Measurements from ENCODE around the gene WNT8B. TPM values are rescaled to one million over a fixed set of nuclear protein-coding genes. Genes with fewer than 3 reads are reported as not detected.

Gene WNT8B
- total RNA-seq, 4 donors from 2014 or later = not detected

GRCh38 chr10:100518761-100519241 lies 56.0 kb downstream of the WNT8B start:
- WGBS, 2 donors = 14 to 20% methylated on average over 7 of the region's 7 CpGs
- Histone ChIP-seq H3K4me1 (peaks cover 0 to 17% (median 15%) of the 10 kb centered on the region in 4 donors), H3K36me3 (peaks cover 0 to 42% (median 0%) of the 10 kb centered on the region in 3 donors), H3K27ac (no peak overlapping the region), H3K9me3 (no peaks in the 10 kb centered on the region), H3K4me3 (peak overlapping the region in 3 of 4 donors; percentile 24 to 53 (median 46)), H3K27me3 (peaks cover 0 to 10% of the 10 kb centered on the region in 2 donors)
- peak; percentile 47 to 92 for DNase-seq (ENCODE audit: low spot score in 2 of 2)
- TF ChIP-seq EP300 (IDR thresholded peaks at IDR 0.05) = no peak
- peak; percentile 53 to 76 (median 60) for TF ChIP-seq CTCF (IDR thresholded peaks at IDR 0.05)

- Histone ChIP-seq H3K27me3 (peaks cover 0 to 10% of the 10 kb centered on the region in 2 donors), H3K4me1 (peaks cover 0 to 17% (median 15%) of the 10 kb centered on the region in 4 donors), H3K36me3 (peaks cover 0 to 43% (median 3%) of the 10 kb centered on the region in 3 donors), H3K4me3 (peak within 1 kb of the TSS; percentile 9 to 53 (median 35)), H3K27ac (peak within 1 kb of the TSS in 1 of 4 donors; percentile 28), H3K9me3 (no peaks in the 10 kb centered on the region)
- 4 to 6% methylated on average over 34 to 58 of the region's 72 CpGs for WGBS, 2 donors
- DNase-seq (ENCODE audit: low spot score in 2 of 2) = no peak
- TF ChIP-seq CTCF (IDR thresholded peaks at IDR 0.05) = peak in 1 of 5 experiments; percentile 2
- TF ChIP-seq EP300 (IDR thresholded peaks at IDR 0.05) = no peak
Observed at GRCh38 chr10:100519311-100520051, 56.7 kb downstream of the WNT8B start, which contains the start of gene SEC31B. Gene SEC31B, minus strand, starts transcription at chr10:100519861. Its CDS starts 2,909 bp downstream, at chr10:100516952.

GRCh38 chr10:100520811-100521210 lies 58.0 kb downstream of the WNT8B start:
- no peak for TF ChIP-seq CTCF (IDR thresholded peaks at IDR 0.05)
- no peak for TF ChIP-seq EP300 (IDR thresholded peaks at IDR 0.05)
- TF ChIP-seq POLR2A (IDR thresholded peaks at IDR 0.05) = no peak
- peaks cover 0 to 45% (median 6%) of the 10 kb centered on the region in 3 donors for H3K36me3 ChIP-seq
- no peaks in the 10 kb centered on the region for H3K9me3 ChIP-seq
- 80 to 82% methylated on average over 3 of the region's 3 CpGs for WGBS, 2 donors
- H3K27ac ChIP-seq = no peak overlapping the region
- H3K4me3 ChIP-seq = no peak overlapping the region
- peaks cover 0 to 10% of the 10 kb centered on the region in 2 donors for H3K27me3 ChIP-seq
- DNase-seq (ENCODE audit: low spot score in 2 of 2) = no peak
- peaks cover 0 to 17% (median 15%) of the 10 kb centered on the region in 4 donors for H3K4me1 ChIP-seq

- Histone ChIP-seq H3K27me3 (peaks cover 0 to 10% of the 10 kb centered on the region in 2 donors), H3K4me3 (no peak overlapping the region), H3K9me3 (no peaks in the 10 kb centered on the region), H3K27ac (no peak overlapping the region), H3K36me3 (peaks cover 0 to 55% (median 6%) of the 10 kb centered on the region in 3 donors), H3K4me1 (peaks cover 0 to 19% (median 15%) of the 10 kb centered on the region in 4 donors)
- TF ChIP-seq POLR2A (IDR thresholded peaks at IDR 0.05) (no peak), CTCF (IDR thresholded peaks at IDR 0.05) (no peak), EP300 (IDR thresholded peaks at IDR 0.05) (no peak)
- 72 to 80% methylated on average over 5 of the region's 5 CpGs for WGBS, 2 donors
- DNase-seq (ENCODE audit: low spot score in 2 of 2) = no peak
Observed at GRCh38 chr10:100522107-100522801, 59.4 kb downstream of the WNT8B start.
